GM12892 (cell line): ENCODE data around the gene IL6ST.

ENCODE experiments used
- POLR2AphosphoS5 ChIP-seq: IDR thresholded peaks from 2 replicates; pipeline ENCODE4 v1.6.1; 2011; ENCODE audit warnings: low read depth, low read length, control low read depth
- TAF1 ChIP-seq: IDR thresholded peaks from 2 replicates; pipeline ENCODE4 v1.6.1; 2011; ENCODE audit warnings: low read depth, mild to moderate bottlenecking, control low read depth, low read length, borderline replicate concordance

- TF ChIP-seq TAF1 (no peak), POLR2AphosphoS5 (no peak)
Measured at GRCh38 chr5:55923177-55923771, 71.5 kb downstream of the IL6ST start.
